Measurements from ENCODE around the gene GNAS-AS1.

GNAS-AS1 gene

GRCh38 chr20:58863044-58863790 is 12.5 kb upstream of the GNAS-AS1 start:
- TF ChIP-seq CTCF (IDR thresholded peaks at IDR 0.05; ENCODE audit: insufficient read depth, missing control alignments), result no peak
- DNase-seq (ENCODE audit: insufficient read length, low spot score), result no peak
- no peak for FAIRE-seq

GRCh38 chr20:58855506-58856389 is 5.0 kb upstream of the GNAS-AS1 start:
- no peak for TF ChIP-seq CTCF (IDR thresholded peaks at IDR 0.05; ENCODE audit: insufficient read depth, missing control alignments)
- DNase-seq (ENCODE audit: insufficient read length, low spot score), result no peak
- FAIRE-seq, result no peak

GRCh38 chr20:58854638-58855471 is 4.2 kb upstream of the GNAS-AS1 start:
- TF ChIP-seq CTCF (IDR thresholded peaks at IDR 0.05; ENCODE audit: insufficient read depth, missing control alignments), result no peak
- DNase-seq (ENCODE audit: insufficient read length, low spot score), result no peak
- no peak for FAIRE-seq

GRCh38 chr20:58853976-58854637 is 3.4 kb upstream of the GNAS-AS1 start:
- no peak for FAIRE-seq
- no peak for DNase-seq (ENCODE audit: insufficient read length, low spot score)
- TF ChIP-seq CTCF (IDR thresholded peaks at IDR 0.05; ENCODE audit: insufficient read depth, missing control alignments), result no peak

- FAIRE-seq (no peak), DNase-seq (ENCODE audit: insufficient read length, low spot score) (no peak)
- no peak for TF ChIP-seq CTCF (IDR thresholded peaks at IDR 0.05; ENCODE audit: insufficient read depth, missing control alignments)
These were observed 2.8 kb upstream of the GNAS-AS1 start for GRCh38 chr20:58853466-58853865.

- DNase-seq (ENCODE audit: insufficient read length, low spot score), result peak; percentile 49
- TF ChIP-seq CTCF (IDR thresholded peaks at IDR 0.05; ENCODE audit: insufficient read depth, missing control alignments), result no peak
- FAIRE-seq, result no peak
These were observed 2.0 kb upstream of the GNAS-AS1 start, which contains the start of gene GNAS for GRCh38 chr20:58852543-58853271. GNAS (plus strand) TSS chr20:58852716.
